Measurements from ENCODE around the gene CDK12.

DNA sequence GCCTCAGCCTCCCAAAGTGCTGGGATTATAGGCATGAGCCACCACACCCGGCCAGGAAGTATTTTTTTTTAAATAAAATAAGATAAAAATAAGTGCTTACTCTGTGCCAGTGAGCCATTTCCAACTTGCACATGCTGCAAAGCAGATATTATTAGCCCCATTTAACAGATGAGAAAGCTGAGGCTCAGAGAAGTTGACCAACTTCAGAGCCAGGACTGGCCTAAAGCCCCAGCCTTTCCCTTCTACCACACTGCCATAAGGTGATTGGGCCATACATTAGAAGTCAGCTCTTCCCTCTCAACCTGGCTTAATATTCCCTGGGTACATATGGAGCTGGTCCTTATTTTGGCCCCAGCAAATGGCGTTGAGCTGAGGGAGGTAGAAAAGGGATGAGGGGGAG, 121.4 kb downstream of the CDK12 start:
- TF ChIP-seq, protein P1, sequence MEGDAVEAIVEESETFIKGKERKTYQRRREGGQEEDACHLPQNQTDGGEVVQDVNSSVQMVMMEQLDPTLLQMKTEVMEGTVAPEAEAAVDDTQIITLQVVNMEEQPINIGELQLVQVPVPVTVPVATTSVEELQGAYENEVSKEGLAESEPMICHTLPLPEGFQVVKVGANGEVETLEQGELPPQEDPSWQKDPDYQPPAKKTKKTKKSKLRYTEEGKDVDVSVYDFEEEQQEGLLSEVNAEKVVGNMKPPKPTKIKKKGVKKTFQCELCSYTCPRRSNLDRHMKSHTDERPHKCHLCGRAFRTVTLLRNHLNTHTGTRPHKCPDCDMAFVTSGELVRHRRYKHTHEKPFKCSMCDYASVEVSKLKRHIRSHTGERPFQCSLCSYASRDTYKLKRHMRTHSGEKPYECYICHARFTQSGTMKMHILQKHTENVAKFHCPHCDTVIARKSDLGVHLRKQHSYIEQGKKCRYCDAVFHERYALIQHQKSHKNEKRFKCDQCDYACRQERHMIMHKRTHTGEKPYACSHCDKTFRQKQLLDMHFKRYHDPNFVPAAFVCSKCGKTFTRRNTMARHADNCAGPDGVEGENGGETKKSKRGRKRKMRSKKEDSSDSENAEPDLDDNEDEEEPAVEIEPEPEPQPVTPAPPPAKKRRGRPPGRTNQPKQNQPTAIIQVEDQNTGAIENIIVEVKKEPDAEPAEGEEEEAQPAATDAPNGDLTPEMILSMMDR (IDR thresholded peaks at IDR 0.05) = no peak
- TF ChIP-seq CEBPB (IDR thresholded peaks at IDR 0.05) = no peak
- TF ChIP-seq POLR2A (IDR thresholded peaks at IDR 0.05; ENCODE audit: low read length) = no peak
- TF ChIP-seq ATOH8 (CRISPR knock-in tag; IDR thresholded peaks at IDR 0.05; ENCODE audit: low read depth) = no peak
- no peak for TF ChIP-seq MYC (IDR thresholded peaks at IDR 0.05; ENCODE audit: borderline replicate concordance, low read length)
- TF ChIP-seq ESRRA (IDR thresholded peaks at IDR 0.05; ENCODE audit: borderline replicate concordance, low read length) = no peak
- TF ChIP-seq RARB (CRISPR knock-in tag; IDR thresholded peaks at IDR 0.05) = no peak
- TF ChIP-seq SMC3 (IDR thresholded peaks at IDR 0.05) = no peak
- TF ChIP-seq, protein P2, sequence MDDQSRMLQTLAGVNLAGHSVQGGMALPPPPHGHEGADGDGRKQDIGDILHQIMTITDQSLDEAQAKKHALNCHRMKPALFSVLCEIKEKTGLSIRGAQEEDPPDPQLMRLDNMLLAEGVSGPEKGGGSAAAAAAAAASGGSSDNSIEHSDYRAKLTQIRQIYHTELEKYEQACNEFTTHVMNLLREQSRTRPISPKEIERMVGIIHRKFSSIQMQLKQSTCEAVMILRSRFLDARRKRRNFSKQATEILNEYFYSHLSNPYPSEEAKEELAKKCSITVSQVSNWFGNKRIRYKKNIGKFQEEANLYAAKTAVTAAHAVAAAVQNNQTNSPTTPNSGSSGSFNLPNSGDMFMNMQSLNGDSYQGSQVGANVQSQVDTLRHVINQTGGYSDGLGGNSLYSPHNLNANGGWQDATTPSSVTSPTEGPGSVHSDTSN (IDR thresholded peaks at IDR 0.05) = no peak
- TF ChIP-seq REST (IDR thresholded peaks at IDR 0.05) = no peak
- TF ChIP-seq CHD2 (IDR thresholded peaks at IDR 0.05; ENCODE audit: low read length, partially characterized antibody) = no peak
- no peak for TF ChIP-seq PHF8 (IDR thresholded peaks at IDR 0.05; ENCODE audit: borderline replicate concordance, low read depth)
- no peak for TF ChIP-seq MAZ (IDR thresholded peaks at IDR 0.05; ENCODE audit: borderline replicate concordance, low read depth, low read length)
